Measurements from ENCODE around the gene FOXA1.

Gene FOXA1

GRCh38 chr14:37592482-37593408 lies 2.3 kb downstream of the FOXA1 start:
- no peak for DNase-seq (ENCODE audit: low spot score)
- no peak for TF ChIP-seq CTCF (IDR thresholded peaks at IDR 0.05)
- H3K4me3 ChIP-seq = no peak overlapping the region
- no peak overlapping the region for H3K27ac ChIP-seq

- no peak for DNase-seq (ENCODE audit: low spot score)
These were observed 3.0 kb downstream of the FOXA1 start for GRCh38 chr14:37591941-37592481.

DNA sequence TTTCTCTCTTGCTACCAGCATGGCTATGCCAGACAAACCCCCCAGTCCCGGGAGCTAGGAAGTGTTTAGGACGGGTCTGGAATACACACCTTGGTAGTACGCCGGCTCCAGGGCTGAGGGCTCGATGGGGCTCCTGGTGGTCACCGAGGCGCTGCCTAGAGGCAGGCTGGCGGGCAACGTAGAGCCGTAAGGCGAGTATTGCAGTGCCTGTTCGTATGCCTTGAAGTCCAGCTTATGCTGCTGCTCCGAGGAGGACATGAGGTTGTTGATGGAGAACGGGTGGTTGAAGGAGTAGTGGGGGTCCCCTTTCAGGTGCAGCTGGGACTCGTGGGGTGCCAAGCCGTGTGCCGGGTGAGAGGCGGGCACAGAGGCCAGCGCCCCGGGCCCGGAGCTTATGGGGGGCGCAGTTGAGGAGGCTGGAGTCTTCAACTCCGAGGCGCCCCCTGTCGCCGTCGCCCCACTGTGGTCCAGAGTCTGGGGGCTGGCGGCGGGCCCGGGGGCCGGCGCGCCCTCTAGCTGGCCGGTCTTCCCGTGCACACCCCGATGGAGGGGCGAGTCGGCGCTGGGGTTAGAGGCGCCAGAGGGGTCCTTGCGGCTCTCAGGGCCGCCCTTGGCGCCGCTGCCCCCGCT lies 3.6 kb downstream of the FOXA1 start:
- no peak for DNase-seq (ENCODE audit: low spot score)
- Histone ChIP-seq H3K27ac (no peak overlapping the region), H3K4me3 (no peak overlapping the region)
- TF ChIP-seq CTCF (IDR thresholded peaks at IDR 0.05) = no peak

More at GRCh38 chr14:37591941-37592481, 3.0 kb downstream of the FOXA1 start:
- no peak for TF ChIP-seq CTCF (IDR thresholded peaks at IDR 0.05)
- H3K4me3 ChIP-seq = no peak overlapping the region
- no peak overlapping the region for H3K27ac ChIP-seq

GRCh38 chr14:37590428-37591139 lies 4.5 kb downstream of the FOXA1 start:
- no peak for TF ChIP-seq CTCF (IDR thresholded peaks at IDR 0.05)
- Histone ChIP-seq H3K27ac (no peak overlapping the region), H3K4me3 (no peak overlapping the region)

DNA sequence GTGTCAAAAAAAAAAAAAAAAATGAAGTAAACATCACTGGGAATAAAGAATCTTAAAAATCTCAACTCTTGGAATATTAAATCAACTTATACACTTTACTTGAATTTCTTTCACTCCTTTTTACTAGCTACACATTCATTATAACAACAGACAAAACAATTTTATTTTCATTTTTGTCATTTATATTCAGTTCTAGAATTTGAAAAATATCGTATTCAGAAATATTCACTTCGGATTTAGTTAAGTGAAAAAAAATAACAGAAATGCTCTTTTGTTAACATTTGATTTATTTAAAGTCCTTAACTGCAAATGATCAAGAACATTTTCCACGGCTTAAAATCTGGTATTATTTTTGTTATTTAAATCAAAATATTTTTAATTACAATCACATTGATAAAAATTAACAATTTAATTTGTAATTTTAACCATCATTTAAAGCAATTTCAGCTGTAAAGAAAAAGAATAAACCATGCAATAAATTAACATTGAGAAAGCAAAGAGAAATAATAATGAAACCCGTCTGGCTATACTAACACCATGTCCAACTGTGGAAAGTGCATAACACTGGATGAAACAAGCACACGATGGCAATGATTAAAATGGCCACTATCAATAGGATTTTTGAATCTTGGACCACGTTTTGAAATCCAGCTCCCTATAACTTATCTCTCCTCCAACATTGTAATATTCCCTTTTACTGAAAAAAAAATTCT lies 5.2 kb downstream of the FOXA1 start:
- Histone ChIP-seq H3K27ac (no peak overlapping the region), H3K4me3 (no peak overlapping the region)
- DNase-seq (ENCODE audit: low spot score) = no peak
- no peak for TF ChIP-seq CTCF (IDR thresholded peaks at IDR 0.05)

More at GRCh38 chr14:37590428-37591139, 4.5 kb downstream of the FOXA1 start:
- DNase-seq (ENCODE audit: low spot score) = no peak

- TF ChIP-seq CTCF (IDR thresholded peaks at IDR 0.05) = no peak
- Histone ChIP-seq H3K27ac (no peak overlapping the region), H3K4me3 (no peak overlapping the region)
- DNase-seq (ENCODE audit: low spot score) = no peak
These were observed 5.9 kb downstream of the FOXA1 start for GRCh38 chr14:37588956-37589714.
